GM19240 (cell line): ENCODE results near the gene DUSP5.
"Not testable (repeated sequence)": the region's sequence is repeated elsewhere in the genome, so short reads cannot be mapped to it uniquely, and the experiment has no call there.

Source experiments
- DNase-seq: peaks from one replicate; pipeline ENCODE4 v3.0.0; 2011; ENCODE audit warnings: low spot score; ENCODE audit not compliant: insufficient read length

Gene DUSP5

GRCh38 chr10:110514848-110515247 is 17.1 kb downstream of the DUSP5 start:
- DNase-seq, result no peak

DNA sequence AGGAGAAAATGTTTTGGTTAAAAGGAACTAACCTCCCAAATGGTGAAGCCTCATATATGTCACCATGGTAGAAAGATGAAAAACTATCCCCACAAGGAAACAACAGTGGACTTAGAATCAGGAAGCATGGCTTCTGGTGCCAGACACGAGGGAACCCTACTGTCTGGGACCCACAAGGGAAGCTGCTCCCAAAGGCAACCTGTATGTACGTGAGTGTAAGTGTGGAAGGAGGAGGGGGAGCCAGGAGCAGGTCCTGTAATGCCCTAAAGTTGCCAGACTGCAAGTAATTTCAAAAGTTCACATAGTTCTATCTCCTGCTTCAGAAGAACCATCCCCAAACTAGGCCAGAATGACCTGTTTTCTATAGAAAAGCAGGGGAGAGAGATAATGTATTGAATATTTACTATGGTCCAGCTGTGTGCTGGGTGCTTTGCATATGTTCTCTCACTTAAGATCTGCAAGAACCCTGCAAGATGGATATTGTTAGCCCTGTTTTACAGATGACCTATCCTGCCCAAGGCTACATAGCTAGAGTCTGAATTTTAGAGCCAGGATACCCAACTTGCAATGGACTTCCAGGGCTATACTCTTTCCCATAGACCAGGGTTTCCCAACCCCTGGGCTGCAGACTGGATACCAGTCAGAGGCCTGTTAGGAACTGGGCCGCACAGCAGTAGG is 19.2 kb downstream of the DUSP5 start:
- DNase-seq, result no peak

- no peak for DNase-seq
These were observed 24.8 kb downstream of the DUSP5 start for GRCh38 chr10:110522365-110522988.

GRCh38 chr10:110523736-110524135 is 26.0 kb downstream of the DUSP5 start:
- no peak for DNase-seq

GRCh38 chr10:110524179-110524858 is 26.6 kb downstream of the DUSP5 start:
- no peak for DNase-seq

DNA sequence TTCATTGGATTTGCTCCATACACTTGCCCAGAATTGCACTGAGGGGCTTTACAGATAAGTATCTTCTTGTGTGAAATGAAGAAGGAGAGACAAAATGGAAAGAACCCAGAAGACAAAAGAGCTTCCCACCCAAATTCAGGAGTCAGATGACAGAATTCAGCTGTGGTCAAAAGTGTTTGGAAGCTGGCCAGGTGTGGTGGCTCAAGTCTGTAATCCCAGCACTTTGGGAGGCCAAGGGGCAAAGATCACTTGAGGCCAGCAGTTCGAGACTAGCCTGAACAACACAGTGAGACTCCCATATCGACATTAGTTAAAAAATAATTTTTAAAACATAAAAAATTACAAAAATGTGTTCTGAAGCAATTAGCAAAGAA is 27.1 kb downstream of the DUSP5 start:
- DNase-seq, result no peak

DNA sequence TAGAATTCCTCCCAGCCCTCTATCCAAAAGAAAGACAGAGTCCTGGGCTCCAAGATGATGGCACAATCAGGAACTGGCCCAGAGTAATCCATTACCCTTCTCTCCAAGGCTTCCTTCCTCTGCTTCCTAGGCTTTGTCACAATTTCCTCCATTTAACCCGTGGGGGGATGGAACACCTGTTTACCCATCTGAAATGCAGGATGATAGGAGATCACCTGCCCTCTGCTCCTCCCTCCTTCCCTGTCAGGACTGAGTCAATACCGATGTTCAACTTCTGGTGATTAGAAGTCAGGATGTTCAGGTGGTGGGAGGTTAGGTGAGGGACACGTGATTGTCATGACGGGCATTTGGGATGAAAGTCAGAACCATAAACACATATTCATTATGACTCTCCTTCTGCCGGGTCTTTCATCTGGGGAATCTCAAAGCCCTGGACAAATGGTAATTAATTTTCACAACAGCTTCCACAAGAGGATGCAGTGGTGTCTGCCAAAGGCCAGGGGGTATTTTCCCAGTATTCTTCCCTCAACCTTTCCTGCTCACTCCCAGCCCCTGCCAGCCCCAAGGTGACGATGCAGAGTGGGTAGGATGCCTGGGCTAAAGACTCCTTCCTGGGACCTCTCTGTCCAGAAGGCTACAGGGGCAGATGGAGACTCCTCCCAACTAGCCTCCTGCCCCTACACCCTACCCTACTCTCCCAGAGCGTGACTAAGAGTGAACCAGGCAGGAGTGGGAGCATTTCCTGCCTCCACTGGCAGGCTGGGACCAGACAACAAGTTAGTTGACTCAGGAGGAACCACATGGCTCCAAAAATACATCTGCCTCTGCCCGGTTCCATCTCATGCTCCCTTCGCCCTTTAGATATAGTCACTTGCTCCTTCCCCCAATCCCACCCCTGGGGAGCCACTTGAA is 27.9 kb downstream of the DUSP5 start:
- no peak for DNase-seq

DNA sequence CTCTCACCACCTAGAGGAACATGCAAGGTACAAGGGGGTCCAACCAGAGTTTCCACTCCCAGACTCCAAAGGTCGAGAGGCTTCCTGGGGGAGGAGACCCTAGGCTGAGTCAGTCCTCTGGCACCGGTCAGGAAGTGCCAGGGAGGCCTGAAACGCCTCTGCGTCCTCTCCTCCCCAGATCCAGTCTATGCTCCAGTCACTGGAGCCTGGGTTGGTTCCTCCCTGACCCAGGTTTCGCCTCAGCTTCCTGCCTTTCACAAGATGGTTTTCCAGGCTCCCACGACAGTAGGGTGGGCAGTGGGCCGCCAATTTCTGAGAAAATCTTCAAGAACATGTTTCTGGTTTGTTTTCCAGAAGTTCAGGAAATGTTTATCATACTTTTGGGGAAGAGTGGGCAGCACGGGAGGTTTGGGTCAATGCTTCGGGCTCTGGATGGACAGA is 30.0 kb downstream of the DUSP5 start:
- no peak for DNase-seq

DNA sequence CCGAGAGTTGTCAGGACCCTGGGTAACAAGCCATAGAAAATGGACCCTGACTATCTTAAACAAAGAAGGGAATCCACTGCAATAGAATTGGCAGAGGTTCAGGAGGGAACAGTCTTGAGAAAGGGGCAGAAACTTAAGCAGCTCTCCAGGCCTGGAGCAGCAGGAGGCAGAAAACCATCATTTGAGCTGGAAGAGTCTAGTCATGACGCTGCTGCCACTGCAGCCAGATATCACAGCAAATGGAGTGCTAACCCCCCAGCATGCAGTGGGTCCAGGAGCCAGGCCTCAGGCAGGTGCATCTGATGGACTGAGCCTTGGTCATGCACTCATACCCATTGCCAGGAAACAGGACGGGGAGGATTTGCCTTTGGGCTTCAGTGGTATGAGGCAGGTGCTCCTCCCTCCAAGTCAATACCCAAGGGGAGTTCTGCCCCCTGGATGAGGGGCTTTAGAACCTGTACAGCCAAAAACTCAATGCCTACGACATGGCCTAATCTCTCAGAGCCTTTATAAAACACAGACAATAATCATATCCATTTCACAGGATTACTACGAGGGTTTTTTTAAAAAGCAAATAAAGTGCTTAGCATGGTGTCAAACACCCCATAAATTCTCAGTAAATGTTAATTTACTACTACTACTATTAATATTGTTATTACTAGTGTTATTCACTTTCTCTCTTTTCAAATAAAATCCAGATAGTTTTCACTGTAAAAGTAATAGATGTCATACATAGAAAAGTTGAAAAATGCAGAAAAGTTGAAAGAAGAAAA is 30.7 kb downstream of the DUSP5 start:
- no peak for DNase-seq

GRCh38 chr10:110528997-110529524 is 31.4 kb downstream of the DUSP5 start:
- not testable (repeated sequence) for DNase-seq

GRCh38 chr10:110529596-110530011 is 31.9 kb downstream of the DUSP5 start:
- no peak for DNase-seq

GRCh38 chr10:110530131-110530831 is 32.6 kb downstream of the DUSP5 start:
- DNase-seq, result no peak

GRCh38 chr10:110531687-110532086 is 34.0 kb downstream of the DUSP5 start:
- DNase-seq, result no peak

DNA sequence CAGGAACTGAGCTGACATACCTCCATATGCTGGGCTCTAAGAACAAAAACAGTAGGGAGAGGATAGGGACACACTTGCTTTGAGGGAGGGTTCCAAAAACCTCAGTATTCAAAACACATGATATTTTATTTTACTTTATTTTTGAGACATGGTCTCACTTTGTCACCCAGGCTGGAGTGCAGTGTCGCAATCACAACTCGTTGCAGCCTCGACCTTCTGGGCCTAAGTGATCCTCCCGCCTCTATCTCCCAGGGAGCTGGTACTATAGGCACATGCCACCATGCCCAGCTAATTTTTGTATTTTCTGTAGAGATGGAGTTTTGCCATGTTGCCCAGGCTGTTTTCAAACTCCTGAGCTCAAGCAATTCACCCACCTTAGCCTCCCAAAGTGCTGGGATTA is 34.9 kb downstream of the DUSP5 start:
- DNase-seq, result not testable (repeated sequence)

- no peak for DNase-seq
These were observed 35.4 kb downstream of the DUSP5 start for GRCh38 chr10:110533149-110533548.

- DNase-seq, result no peak
These were observed 36.9 kb downstream of the DUSP5 start for GRCh38 chr10:110534571-110534970.

- no peak for DNase-seq
These were observed 38.5 kb downstream of the DUSP5 start for GRCh38 chr10:110535958-110536891.

DNA sequence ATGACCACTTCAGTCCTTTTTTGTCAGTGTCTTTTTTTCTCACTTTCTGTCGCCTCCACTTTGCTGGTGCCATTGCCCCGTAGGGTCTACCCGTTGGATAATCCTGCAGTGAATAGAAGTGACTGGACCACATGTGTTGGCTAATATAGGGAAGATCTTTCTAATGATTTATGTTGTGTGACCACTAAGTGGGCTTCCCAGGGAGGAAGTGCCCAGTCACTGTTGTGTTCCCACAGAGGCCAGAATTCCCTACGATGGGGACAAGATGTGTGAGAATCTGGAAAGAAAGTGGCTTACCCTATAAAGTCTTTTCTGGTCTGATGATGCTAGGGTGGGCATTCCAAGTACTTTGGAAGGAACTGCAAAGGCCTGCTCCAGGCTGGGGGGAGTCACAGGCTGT is 41.4 kb downstream of the DUSP5 start:
- DNase-seq, result no peak

DNA sequence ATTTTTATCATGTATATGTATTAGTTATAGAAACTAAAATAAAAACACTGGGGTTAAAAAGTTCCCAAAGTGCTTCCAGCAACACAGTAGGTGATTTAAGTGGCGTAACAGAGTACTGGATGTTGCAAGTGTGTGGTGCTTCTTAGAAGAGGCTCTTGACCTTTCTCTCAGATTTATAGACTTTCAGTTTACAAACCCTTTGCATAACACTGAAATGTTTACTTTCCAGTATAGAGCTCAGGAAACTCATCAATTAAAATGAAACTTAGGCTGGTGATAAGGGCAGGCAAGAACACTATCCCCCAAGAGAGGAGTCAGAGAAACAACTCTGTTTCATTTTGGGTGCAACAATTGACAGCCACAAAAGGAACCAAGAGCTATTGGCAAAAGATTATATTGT is 42.3 kb downstream of the DUSP5 start:
- DNase-seq, result no peak
